ENCODE data around the gene IQSEC1. TPM values are rescaled to one million over a fixed set of nuclear protein-coding genes. Genes with fewer than 3 reads are reported as not detected.
A peak's percentile ranks its signal among the peaks of the same experiment; 100 is the strongest.

Gene IQSEC1
- total RNA-seq, 1 donor from 2014 or later, result 29.5 TPM

GRCh38 chr3:13040361-13041074 lies 32.7 kb downstream of the IQSEC1 start:
- FAIRE-seq (no peak), DNase-seq (ENCODE audit: low read depth) (no peak)
- H3K9me3 Mint-ChIP-seq (ENCODE audit: unreplicated experiment), result no peaks in the 10 kb centered on the region
- no peak overlapping the region for H3K27ac Mint-ChIP-seq (ENCODE audit: unreplicated experiment)
- TF ChIP-seq EZH2 (IDR thresholded peaks at IDR 0.05; ENCODE audit: insufficient read depth, low read length), result no peak
- TF ChIP-seq CTCF (IDR thresholded peaks at IDR 0.05; ENCODE audit: insufficient read depth, low read depth, low read length), result no peak
- no peaks in the 10 kb centered on the region for H4K20me1 ChIP-seq (ENCODE audit: insufficient read depth, low read length)
- H3K27me3 Mint-ChIP-seq (ENCODE audit: low read depth, unreplicated experiment), result peaks cover 26% of the 10 kb centered on the region
- H3K4me2 ChIP-seq (ENCODE audit: low read length), result peak overlapping the region; percentile 25
- H3K36me3 ChIP-seq (ENCODE audit: insufficient read depth, low read length), result no peaks in the 10 kb centered on the region
- H2AFZ ChIP-seq (ENCODE audit: low read depth, low read length), result no peak overlapping the region
- H3K27ac ChIP-seq (ENCODE audit: low read depth, low read length), result no peak overlapping the region
- no peak overlapping the region for H3K9ac ChIP-seq (ENCODE audit: low read length)
- peaks cover 8% of the 10 kb centered on the region for H3K4me1 Mint-ChIP-seq (ENCODE audit: low read depth, unreplicated experiment)
- H3K79me2 ChIP-seq (ENCODE audit: insufficient read depth, low read length), result no peaks in the 10 kb centered on the region
- no peaks in the 10 kb centered on the region for H3K36me3 Mint-ChIP-seq (ENCODE audit: low read depth, unreplicated experiment)
- H3K4me1 ChIP-seq (ENCODE audit: insufficient read depth, low read length), result peaks cover 4% of the 10 kb centered on the region
- no peak overlapping the region for H3K4me3 Mint-ChIP-seq (ENCODE audit: unreplicated experiment)
- H3K27me3 ChIP-seq (ENCODE audit: insufficient read depth, low read length), result peaks cover 52% of the 10 kb centered on the region
- H3K9me3 ChIP-seq (ENCODE audit: insufficient read depth, low read depth, low read length), result no peaks in the 10 kb centered on the region
- no peak overlapping the region for H3K4me3 ChIP-seq (ENCODE audit: insufficient read depth, low read depth, low read length)

DNA sequence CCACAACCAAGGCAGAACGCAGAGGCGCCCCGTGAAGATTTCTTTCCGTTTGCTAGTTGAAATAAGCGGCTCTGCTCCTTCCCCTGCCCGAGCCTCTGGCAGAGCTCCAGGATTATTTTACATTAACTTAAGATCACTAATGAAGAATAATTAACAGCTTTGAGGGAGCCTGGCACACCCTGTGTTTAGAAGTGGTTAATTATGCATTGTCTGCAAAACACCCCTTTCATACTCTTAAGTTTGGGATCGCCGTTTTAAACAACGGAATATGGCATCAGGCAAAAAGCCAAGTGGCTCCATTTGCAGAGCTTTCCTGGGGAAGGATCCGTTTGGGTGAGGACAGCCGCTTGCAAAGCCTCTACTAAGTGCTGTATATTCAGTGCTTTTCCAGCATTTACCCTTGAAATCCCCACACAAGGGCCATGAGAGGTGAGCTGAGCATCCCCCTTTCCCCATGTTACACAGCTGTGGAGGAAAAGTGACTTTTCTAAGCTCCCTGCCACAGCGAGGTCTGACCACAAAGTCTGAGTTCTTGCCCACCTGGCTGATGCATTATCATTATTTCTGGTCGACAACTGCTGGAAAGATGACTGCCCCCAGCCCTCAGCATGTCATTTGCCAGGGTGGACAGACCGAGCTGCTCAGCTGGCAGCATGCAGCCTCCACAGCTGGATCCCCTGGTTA lies 33.9 kb downstream of the IQSEC1 start:
- no peaks in the 10 kb centered on the region for H3K9me3 Mint-ChIP-seq (ENCODE audit: unreplicated experiment)
- peak overlapping the region; percentile 64 for H3K4me2 ChIP-seq (ENCODE audit: low read length)
- FAIRE-seq, result no peak

More for the DNA sequence above, 33.9 kb downstream of the IQSEC1 start:
- Histone ChIP-seq H3K36me3 (ENCODE audit: insufficient read depth, low read length) (no peaks in the 10 kb centered on the region), H4K20me1 (ENCODE audit: insufficient read depth, low read length) (no peaks in the 10 kb centered on the region), H3K79me2 (ENCODE audit: insufficient read depth, low read length) (no peaks in the 10 kb centered on the region), H3K4me1 (ENCODE audit: insufficient read depth, low read length) (peaks cover 4% of the 10 kb centered on the region), H3K9me3 (ENCODE audit: insufficient read depth, low read depth, low read length) (no peaks in the 10 kb centered on the region), H2AFZ (ENCODE audit: low read depth, low read length) (peak overlapping the region; percentile 40), H3K4me3 (ENCODE audit: insufficient read depth, low read depth, low read length) (no peak overlapping the region), H3K9ac (ENCODE audit: low read length) (no peak overlapping the region), H3K27ac (ENCODE audit: low read depth, low read length) (no peak overlapping the region), H3K27me3 (ENCODE audit: insufficient read depth, low read length) (peaks cover 52% of the 10 kb centered on the region)
- no peak overlapping the region for H3K4me3 Mint-ChIP-seq (ENCODE audit: unreplicated experiment)
- TF ChIP-seq CTCF (IDR thresholded peaks at IDR 0.05; ENCODE audit: insufficient read depth, low read depth, low read length), result no peak
- TF ChIP-seq EZH2 (IDR thresholded peaks at IDR 0.05; ENCODE audit: insufficient read depth, low read length), result peak; percentile 10
- no peak overlapping the region for H3K27ac Mint-ChIP-seq (ENCODE audit: unreplicated experiment)
- peaks cover 30% of the 10 kb centered on the region for H3K27me3 Mint-ChIP-seq (ENCODE audit: low read depth, unreplicated experiment)
- no peak for DNase-seq (ENCODE audit: low read depth)
- H3K36me3 Mint-ChIP-seq (ENCODE audit: low read depth, unreplicated experiment), result peaks cover 3% of the 10 kb centered on the region
- peaks cover 8% of the 10 kb centered on the region for H3K4me1 Mint-ChIP-seq (ENCODE audit: low read depth, unreplicated experiment)
